Right lobe of liver (tissue), 4 donors: ENCODE results near the gene CAP1.

Source experiments
- POLR2A ChIP-seq: fragments of 450-650 bp; IDR thresholded peaks from one replicate; pipeline ENCODE4 v1.6.1; 2017; ENCODE audit warnings: antibody characterized with exemption, mild to moderate bottlenecking
- TF ChIP-seq, protein P1 (sequence below), 4 donors: fragments of 200-600 bp in 3 of 4; fragments of 450-650 bp in 1 of 4; IDR thresholded peaks; one replicate each; pipeline versions ENCODE4 v1.5.1 to v1.8.0; 2016 to 2022; ENCODE audit warnings: antibody characterized with exemption in 4 of 4, mild to moderate bottlenecking in 2 of 4
- donor health status: DM: no; HTN: no; CAD: no.
- donor health status: DM: no; HTN: no; CAD: no.
- donor health status: DM: no; HTN: yes; CAD: no.

DNA sequence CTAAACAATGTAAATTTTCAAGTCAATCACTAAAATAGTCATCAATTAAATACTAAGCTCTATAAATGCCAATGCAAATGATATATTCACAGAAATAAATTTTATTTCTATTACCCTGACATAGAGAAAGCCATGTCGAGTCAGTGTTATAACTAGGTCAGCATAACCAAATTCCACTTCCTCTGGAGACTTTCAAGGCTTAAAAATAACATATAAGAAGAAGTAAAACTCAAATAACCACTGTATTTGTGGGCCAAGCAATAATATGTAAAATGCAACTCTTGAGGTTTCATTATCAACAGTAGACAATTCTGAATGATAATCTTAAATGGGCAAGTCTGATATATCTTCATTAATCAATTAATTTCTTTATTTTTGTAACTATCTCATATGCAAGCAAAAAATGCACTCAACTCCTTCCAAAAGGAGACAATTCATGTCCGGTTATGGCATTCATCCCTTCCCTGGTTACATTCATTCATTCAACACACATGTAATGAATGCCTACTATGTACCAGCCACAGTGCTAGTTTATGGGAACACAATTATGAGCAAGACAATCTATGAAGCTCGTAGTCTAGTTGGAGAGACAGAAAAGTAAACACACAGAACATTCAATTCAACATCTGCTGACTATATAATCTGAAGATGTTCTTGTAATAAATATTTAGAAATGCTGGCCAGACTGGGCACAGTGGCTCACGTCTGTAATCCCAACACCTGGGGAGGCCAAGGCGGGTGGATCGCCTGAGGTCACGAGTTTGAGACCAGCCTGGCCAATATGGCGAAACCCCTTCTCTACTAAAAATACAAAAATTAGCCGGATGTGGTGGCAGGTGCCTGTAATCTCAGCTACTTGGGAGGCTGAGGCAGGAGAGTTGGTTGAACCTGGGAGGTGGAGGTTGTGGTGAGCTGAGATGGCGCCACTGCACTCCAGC lies 37.1 kb upstream of the CAP1 start:
- TF ChIP-seq, protein P1, sequence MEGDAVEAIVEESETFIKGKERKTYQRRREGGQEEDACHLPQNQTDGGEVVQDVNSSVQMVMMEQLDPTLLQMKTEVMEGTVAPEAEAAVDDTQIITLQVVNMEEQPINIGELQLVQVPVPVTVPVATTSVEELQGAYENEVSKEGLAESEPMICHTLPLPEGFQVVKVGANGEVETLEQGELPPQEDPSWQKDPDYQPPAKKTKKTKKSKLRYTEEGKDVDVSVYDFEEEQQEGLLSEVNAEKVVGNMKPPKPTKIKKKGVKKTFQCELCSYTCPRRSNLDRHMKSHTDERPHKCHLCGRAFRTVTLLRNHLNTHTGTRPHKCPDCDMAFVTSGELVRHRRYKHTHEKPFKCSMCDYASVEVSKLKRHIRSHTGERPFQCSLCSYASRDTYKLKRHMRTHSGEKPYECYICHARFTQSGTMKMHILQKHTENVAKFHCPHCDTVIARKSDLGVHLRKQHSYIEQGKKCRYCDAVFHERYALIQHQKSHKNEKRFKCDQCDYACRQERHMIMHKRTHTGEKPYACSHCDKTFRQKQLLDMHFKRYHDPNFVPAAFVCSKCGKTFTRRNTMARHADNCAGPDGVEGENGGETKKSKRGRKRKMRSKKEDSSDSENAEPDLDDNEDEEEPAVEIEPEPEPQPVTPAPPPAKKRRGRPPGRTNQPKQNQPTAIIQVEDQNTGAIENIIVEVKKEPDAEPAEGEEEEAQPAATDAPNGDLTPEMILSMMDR (IDR thresholded peaks at IDR 0.05) = no peak
- TF ChIP-seq POLR2A = no peak
